Right renal cortex interstitium (tissue), 3 donors: ENCODE measurements around the gene EEFSEC. TPM values are rescaled to one million over a fixed set of nuclear protein-coding genes. Genes with fewer than 3 reads are reported as not detected.
"Not testable (repeated sequence)": the region's sequence is repeated elsewhere in the genome, so short reads cannot be mapped to it uniquely, and the experiment has no call there.

Experiments
- DNase-seq, 3 donors: peaks; one replicate each; pipeline ENCODE4 v3.0.0-alpha.2; 2013; ENCODE audit warnings: low read depth in 3 of 3, low spot score in 2 of 3
- polyA plus RNA-seq, 3 donors: library from polyadenylated mRNA; unstranded; fragments of 120-200 nt; gene quantifications; one replicate each; pipeline ENCODE4 v1.2.1, GENCODE V29; 2013; ENCODE audit not compliant: insufficient read length in 3 of 3

Gene EEFSEC
- polyA plus RNA-seq, 3 donors = 20.6 to 24.8 (median 21.9) TPM

- DNase-seq = no peak
These were observed 694 bp upstream of the EEFSEC start for GRCh38 chr3:128152419-128153155.

GRCh38 chr3:128154354-128154753 is 1.1 kb downstream of the EEFSEC start:
- not testable (repeated sequence) for DNase-seq

GRCh38 chr3:128155616-128156360 is 2.5 kb downstream of the EEFSEC start:
- no peak for DNase-seq

GRCh38 chr3:128160661-128161060 is 7.4 kb downstream of the EEFSEC start:
- no peak for DNase-seq

- no peak for DNase-seq
These were observed 10.2 kb downstream of the EEFSEC start for GRCh38 chr3:128163432-128163831.

GRCh38 chr3:128166971-128167453 is 13.7 kb downstream of the EEFSEC start:
- no peak for DNase-seq

- no peak for DNase-seq
These were observed 14.3 kb downstream of the EEFSEC start for GRCh38 chr3:128167646-128167972.

GRCh38 chr3:128167973-128168674 is 14.8 kb downstream of the EEFSEC start:
- DNase-seq = no peak

GRCh38 chr3:128168836-128169235 is 15.6 kb downstream of the EEFSEC start:
- DNase-seq = no peak

- DNase-seq = peak; percentile 65 to 73 (median 67)
These were observed 17.7 kb downstream of the EEFSEC start for GRCh38 chr3:128170866-128171516.

- DNase-seq = no peak
These were observed 19.9 kb downstream of the EEFSEC start for GRCh38 chr3:128173200-128173599.

- no peak for DNase-seq
These were observed 20.6 kb downstream of the EEFSEC start for GRCh38 chr3:128173849-128174248.

GRCh38 chr3:128174675-128175590 is 21.7 kb downstream of the EEFSEC start:
- no peak for DNase-seq

GRCh38 chr3:128175768-128176167 is 22.5 kb downstream of the EEFSEC start:
- no peak for DNase-seq

- DNase-seq = no peak
These were observed 23.1 kb downstream of the EEFSEC start for GRCh38 chr3:128176276-128176833.

GRCh38 chr3:128177865-128178264 is 24.6 kb downstream of the EEFSEC start:
- DNase-seq = no peak

- DNase-seq = no peak
These were observed 25.7 kb downstream of the EEFSEC start for GRCh38 chr3:128178782-128179483.

GRCh38 chr3:128179484-128179819 is 26.2 kb downstream of the EEFSEC start:
- DNase-seq = no peak

- no peak for DNase-seq
These were observed 27.2 kb downstream of the EEFSEC start for GRCh38 chr3:128180436-128180835.
